MCF 10A (cell line): Measurements from ENCODE around the gene RSL1D1. TPM values are rescaled to one million over a fixed set of nuclear protein-coding genes. Genes with fewer than 3 reads are reported as not detected.

ENCODE experiments used
- BruUV-seq: library from RNA; stranded (reverse); fragments of 400-500 nt; replicated peaks from 2 replicates; lab custom pipeline; 2021; lab: Mats Ljungman, UMichigan
- CTCF ChIA-PET: fragments of 300-600 bp; sonication (Branson Sonifier 250); formaldehyde crosslinking; extraction: SDS; loops from one replicate; lab custom pipeline; 2021; ENCODE audit warnings: antibody characterized with exemption, inconsistent platforms; lab: Yijun Ruan, JAX
- POLR2A ChIA-PET: fragments of 300-600, 350-650 bp; sonication (Branson Sonifier 250); formaldehyde crosslinking; extraction: SDS; loops from one replicate; lab custom pipeline; 2020; ENCODE audit warnings: antibody characterized with exemption, inconsistent platforms; lab: Yijun Ruan, JAX
- DNase-seq: peaks from one replicate; pipeline ENCODE4 v3.0.0-alpha.2; 2018; ENCODE audit not compliant: unreplicated experiment
- H3K27ac Mint-ChIP-seq: one replicate; pipeline ENCODE4 v1.8.0; 2022; ENCODE audit warnings: mild to moderate bottlenecking, low read depth, mixed read lengths; ENCODE audit not compliant: unreplicated experiment
- H3K27me3 Mint-ChIP-seq: one replicate; pipeline ENCODE4 v1.8.0; 2022; ENCODE audit warnings: mixed read lengths; ENCODE audit not compliant: insufficient read depth, unreplicated experiment
- H3K36me3 Mint-ChIP-seq: one replicate; pipeline ENCODE4 v1.8.0; 2022; ENCODE audit warnings: mild to moderate bottlenecking, moderate library complexity, mixed read lengths; ENCODE audit not compliant: insufficient read depth, unreplicated experiment
- H3K4me1 Mint-ChIP-seq: one replicate; pipeline ENCODE4 v1.8.0; 2022; ENCODE audit warnings: mixed read lengths; ENCODE audit not compliant: insufficient read depth, unreplicated experiment
- H3K4me3 Mint-ChIP-seq: one replicate; pipeline ENCODE4 v1.8.0; 2022; ENCODE audit warnings: mild to moderate bottlenecking, moderate library complexity, mixed read lengths; ENCODE audit not compliant: unreplicated experiment
- H3K9me3 Mint-ChIP-seq: one replicate; pipeline ENCODE4 v1.8.0; 2022; ENCODE audit warnings: mixed read lengths; ENCODE audit not compliant: unreplicated experiment
- intact Hi-C: fragments of 100-400 bp; cut with micrococcal nuclease; formaldehyde crosslinking; loops from 2 replicates; pipeline ENCODE4 v1.14.1; 2022
- total RNA-seq: library from RNA; stranded (reverse); gene quantifications from 2 replicates; pipeline ENCODE4 v1.2.3, GENCODE V29; 2022
- TF ChIP-seq, protein P1 (sequence below): fragments of 200-600 bp; IDR thresholded peaks from one replicate; pipeline ENCODE4 v1.8.0; 2022; ENCODE audit warnings: antibody characterized with exemption, mild to moderate bottlenecking; ENCODE audit not compliant: unreplicated experiment

RSL1D1 gene
- total RNA-seq, 1 experiment from 2014 or later, result 406 TPM

DNA sequence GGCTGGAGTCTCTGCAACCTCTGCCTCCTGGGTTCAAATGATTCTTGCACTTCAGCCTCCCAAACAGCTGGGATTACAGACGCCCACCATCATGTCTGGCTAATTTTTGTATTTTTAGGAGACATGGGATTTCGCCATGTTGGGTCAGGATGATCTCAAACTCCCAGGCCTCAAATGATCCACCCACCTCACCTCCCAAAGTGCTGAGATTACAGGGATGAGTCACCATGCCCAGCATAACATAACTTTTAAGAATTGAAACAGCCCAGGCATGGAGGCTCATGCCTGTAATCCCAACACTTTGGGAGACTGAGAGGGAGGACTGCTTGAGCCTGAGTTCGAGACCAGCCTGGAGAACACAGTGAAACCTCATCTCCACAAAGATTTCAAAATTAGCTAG, 2.5 kb downstream of the RSL1D1 start:
- TF ChIP-seq, protein P1, sequence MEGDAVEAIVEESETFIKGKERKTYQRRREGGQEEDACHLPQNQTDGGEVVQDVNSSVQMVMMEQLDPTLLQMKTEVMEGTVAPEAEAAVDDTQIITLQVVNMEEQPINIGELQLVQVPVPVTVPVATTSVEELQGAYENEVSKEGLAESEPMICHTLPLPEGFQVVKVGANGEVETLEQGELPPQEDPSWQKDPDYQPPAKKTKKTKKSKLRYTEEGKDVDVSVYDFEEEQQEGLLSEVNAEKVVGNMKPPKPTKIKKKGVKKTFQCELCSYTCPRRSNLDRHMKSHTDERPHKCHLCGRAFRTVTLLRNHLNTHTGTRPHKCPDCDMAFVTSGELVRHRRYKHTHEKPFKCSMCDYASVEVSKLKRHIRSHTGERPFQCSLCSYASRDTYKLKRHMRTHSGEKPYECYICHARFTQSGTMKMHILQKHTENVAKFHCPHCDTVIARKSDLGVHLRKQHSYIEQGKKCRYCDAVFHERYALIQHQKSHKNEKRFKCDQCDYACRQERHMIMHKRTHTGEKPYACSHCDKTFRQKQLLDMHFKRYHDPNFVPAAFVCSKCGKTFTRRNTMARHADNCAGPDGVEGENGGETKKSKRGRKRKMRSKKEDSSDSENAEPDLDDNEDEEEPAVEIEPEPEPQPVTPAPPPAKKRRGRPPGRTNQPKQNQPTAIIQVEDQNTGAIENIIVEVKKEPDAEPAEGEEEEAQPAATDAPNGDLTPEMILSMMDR, result no peak
- intact Hi-C loops, result no loop called here
- no TSS peak for BruUV-seq
- DNase-seq, result peak; percentile 59
- H3K27me3 Mint-ChIP-seq, result no peaks in the 10 kb centered on the region
- H3K4me1 Mint-ChIP-seq, result peaks cover 16% of the 10 kb centered on the region
- H3K27ac Mint-ChIP-seq, result no peak overlapping the region
- H3K36me3 Mint-ChIP-seq, result peaks cover 74% of the 10 kb centered on the region
- POLR2A ChIA-PET, result interaction anchor here (1.0 to 5.9 kb wide), 5 partner anchors 11 to 55 kb away, joined by 3 to 72 read pairs (median 7); partner anchors contain the start of gene ZC3H7A
- peak overlapping the region; percentile 23 for H3K4me3 Mint-ChIP-seq
- H3K9me3 Mint-ChIP-seq, result no peaks in the 10 kb centered on the region
- CTCF ChIA-PET, result interaction anchor here (0.7 to 4.3 kb wide), 4 partner anchors 12 to 219 kb away, joined by 3 to 15 read pairs (median 5); partner anchors contain the start of gene ZC3H7A

DNA sequence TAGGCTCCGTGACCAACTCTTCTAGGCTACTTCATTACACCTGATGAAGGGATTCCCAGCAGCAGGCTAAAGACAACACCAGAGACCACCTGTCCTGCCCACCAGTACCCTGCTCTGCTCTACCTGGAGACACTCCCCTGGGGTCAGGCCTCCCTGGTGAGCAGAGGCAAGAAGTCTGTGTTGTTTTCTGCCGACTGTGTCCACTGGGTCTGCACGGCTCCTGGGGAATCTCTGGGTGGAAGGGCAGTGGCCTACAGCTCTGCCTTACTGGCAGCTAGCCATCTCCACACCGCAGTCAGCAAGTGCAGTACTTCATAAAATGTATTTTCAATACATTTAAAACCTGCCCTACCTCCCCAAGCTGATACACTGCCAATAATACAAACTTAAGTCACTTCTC, 6.8 kb downstream of the RSL1D1 start:
- no peaks in the 10 kb centered on the region for H3K27me3 Mint-ChIP-seq
- POLR2A ChIA-PET, result interaction anchor here (0.9 kb wide), 1 partner anchor 47 kb away, joined by 3 read pairs; the partner anchor contains the start of gene ZC3H7A
- H3K27ac Mint-ChIP-seq, result no peak overlapping the region
- no TSS peak for BruUV-seq
- H3K4me1 Mint-ChIP-seq, result peaks cover 10% of the 10 kb centered on the region
- peaks cover 99% of the 10 kb centered on the region for H3K36me3 Mint-ChIP-seq
- no peak for DNase-seq
- TF ChIP-seq, protein P1, result no peak
- CTCF ChIA-PET, result interaction anchor here (0.7 to 2.2 kb wide), 2 partner anchors 223 to 233 kb away, joined by 4 to 5 read pairs; no protein-coding TSS in a partner anchor
- intact Hi-C loops, result no loop called here
- H3K9me3 Mint-ChIP-seq, result no peaks in the 10 kb centered on the region
- H3K4me3 Mint-ChIP-seq, result no peak overlapping the region

DNA sequence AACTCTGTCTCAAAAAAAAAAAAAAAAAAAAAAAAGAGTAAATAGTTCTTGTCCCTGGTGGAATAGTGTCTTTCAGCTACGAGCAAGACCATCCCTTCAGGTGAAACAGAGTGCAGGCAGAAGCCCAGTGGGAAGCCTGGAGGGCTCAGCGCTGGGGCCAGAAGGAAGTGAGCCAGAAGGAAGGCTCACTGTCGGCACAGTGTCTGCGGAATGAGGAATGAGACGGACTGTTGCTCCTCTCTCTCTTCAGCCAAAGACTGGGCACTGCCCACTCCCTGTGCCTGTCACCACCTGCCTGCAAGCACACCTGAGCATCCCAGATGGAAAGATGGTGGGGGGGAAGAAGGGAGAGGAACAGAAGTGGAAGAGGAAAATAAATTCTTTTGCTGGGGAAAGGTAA, 7.5 kb downstream of the RSL1D1 start:
- Mint-ChIP-seq H3K4me3 (no peak overlapping the region), H3K36me3 (peaks cover 99% of the 10 kb centered on the region), H3K27me3 (no peaks in the 10 kb centered on the region), H3K27ac (no peak overlapping the region), H3K4me1 (peaks cover 7% of the 10 kb centered on the region), H3K9me3 (no peaks in the 10 kb centered on the region)
- no TSS peak for BruUV-seq
- no peak for DNase-seq
- CTCF ChIA-PET, result no interaction called here
- TF ChIP-seq, protein P1, result no peak
- POLR2A ChIA-PET, result interaction anchor here (0.9 kb wide), 1 partner anchor 46 kb away, joined by 3 read pairs; the partner anchor contains the start of gene ZC3H7A
- intact Hi-C loops, result no loop called here

DNA sequence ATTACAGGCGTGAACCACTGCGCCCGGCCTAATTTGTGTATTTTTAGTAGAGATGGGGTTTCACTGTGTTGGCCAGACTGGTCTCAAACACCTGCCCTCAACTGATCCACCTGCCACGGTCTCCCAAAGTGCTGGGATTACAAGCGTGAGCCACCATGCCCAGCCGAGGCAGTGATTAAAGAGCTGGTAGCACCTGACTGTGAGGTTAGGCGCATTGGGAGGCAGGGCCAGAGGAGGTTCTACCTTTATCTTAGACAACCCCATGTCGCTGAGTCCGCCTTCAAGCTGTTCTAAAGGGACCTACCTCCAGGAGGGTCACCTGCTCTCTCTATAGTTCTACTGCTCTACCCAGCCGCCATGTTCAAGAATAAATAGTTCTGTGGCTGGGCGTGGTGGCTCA, 8.1 kb downstream of the RSL1D1 start:
- no peak for DNase-seq
- POLR2A ChIA-PET, result interaction anchor here (1.5 kb wide), 1 partner anchor 8 kb away, joined by 5 read pairs; the partner anchor contains the start of gene RSL1D1
- intact Hi-C loops, result no loop called here
- CTCF ChIA-PET, result interaction anchor here (0.7 kb wide), 1 partner anchor 106 kb away, joined by 3 read pairs; no protein-coding TSS in a partner anchor
- Mint-ChIP-seq H3K27me3 (no peaks in the 10 kb centered on the region), H3K4me1 (peaks cover under 1% of the 10 kb centered on the region), H3K9me3 (no peaks in the 10 kb centered on the region), H3K4me3 (no peak overlapping the region), H3K27ac (no peak overlapping the region), H3K36me3 (peaks cover 99% of the 10 kb centered on the region)
- BruUV-seq, result no TSS peak
- TF ChIP-seq, protein P1, result no peak
